Upper lobe of right lung (tissue), 1 donor: ENCODE results near the gene TMEM176B. TPM values are rescaled to one million over a fixed set of nuclear protein-coding genes. Genes with fewer than 3 reads are reported as not detected.

ENCODE experiments used
- ATAC-seq: fragments of 200-7000 bp; cut with Tn5 transposase; one replicate; pipeline ENCODE4 v1.9.1; 2020; ENCODE audit warnings: mild to moderate bottlenecking, moderate library complexity
- DNase-seq: peaks from one replicate; pipeline ENCODE4 v3.0.0-alpha.2; 2020
- H3K27ac ChIP-seq: fragments of 200-600 bp; one replicate; pipeline ENCODE4 v1.8.0; 2022
- H3K27me3 ChIP-seq: fragments of 200-600 bp; one replicate; pipeline ENCODE4 v1.8.0; 2022; ENCODE audit warnings: mild to moderate bottlenecking
- H3K36me3 ChIP-seq: fragments of 200-600 bp; one replicate; pipeline ENCODE4 v1.8.0; 2022
- H3K4me1 ChIP-seq: fragments of 200-600 bp; one replicate; pipeline ENCODE4 v1.8.0; 2022
- H3K4me3 ChIP-seq: fragments of 200-600 bp; one replicate; pipeline ENCODE4 v1.8.0; 2022; ENCODE audit warnings: mild to moderate bottlenecking
- H3K9me3 ChIP-seq: fragments of 200-600 bp; one replicate; pipeline ENCODE4 v1.8.0; 2022
- intact Hi-C: fragments of 100-400 bp; cut with DNase I; formaldehyde crosslinking; loops from one replicate; pipeline ENCODE4 v1.11.0; 2022
- total RNA-seq: library from RNA; stranded (reverse); fragmentation: NEBNext Ultra II Directional; extraction: Animal tissue kit (Norgen Biotek cat#: 25700); gene quantifications from one replicate; pipeline ENCODE4 v1.2.1, GENCODE V29; 2021
- TF ChIP-seq, protein P1 (sequence below): fragments of 200-600 bp; IDR thresholded peaks from one replicate; pipeline ENCODE4 v1.8.0; 2022; ENCODE audit warnings: antibody characterized with exemption
- donor health status: DM: no; HTN: yes; CAD: no; lungs with severe emphysema.

The TMEM176B gene
- total RNA-seq, 1 donor from 2014 or later: 68.2 TPM

DNA sequence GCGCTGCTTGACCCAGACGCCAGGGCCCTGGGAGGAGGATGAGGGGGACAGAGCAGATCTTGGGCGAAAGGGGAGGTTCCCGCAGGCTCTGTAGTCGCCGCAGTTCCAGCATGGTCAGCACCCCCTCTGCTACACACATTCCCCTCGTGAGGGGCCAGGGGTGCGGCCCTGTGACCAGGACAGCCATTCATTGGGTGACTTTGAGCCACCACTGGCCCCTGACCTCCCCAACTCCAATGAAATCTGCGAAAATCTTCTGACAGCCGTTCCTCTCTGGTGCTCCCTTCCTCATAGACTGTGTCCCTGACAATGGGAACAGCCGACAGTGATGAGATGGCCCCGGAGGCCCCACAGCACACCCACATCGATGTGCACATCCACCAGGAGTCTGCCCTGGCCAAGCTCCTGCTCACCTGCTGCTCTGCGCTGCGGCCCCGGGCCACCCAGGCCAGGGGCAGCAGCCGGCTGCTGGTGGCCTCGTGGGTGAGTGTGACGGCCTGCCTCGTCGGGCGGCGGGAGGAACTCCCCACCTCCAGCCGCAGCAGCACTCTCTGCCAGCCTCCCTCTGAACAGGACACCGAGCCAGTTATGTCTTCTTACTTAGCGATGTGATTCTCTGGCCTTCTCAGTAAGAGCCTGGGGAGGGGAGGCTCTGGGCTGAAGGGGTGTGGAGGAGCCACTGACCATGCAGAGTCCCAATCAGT is 1.2 kb upstream of the TMEM176B start:
- intact Hi-C loops: no loop called here
- ATAC-seq (peak; percentile 10), DNase-seq (no peak)
- Histone ChIP-seq H3K9me3 (peaks cover 4% of the 10 kb centered on the region), H3K4me1 (peaks cover 4% of the 10 kb centered on the region), H3K27me3 (peaks cover 8% of the 10 kb centered on the region), H3K4me3 (peak overlapping the region; percentile 59), H3K27ac (peak overlapping the region; percentile 55), H3K36me3 (no peaks in the 10 kb centered on the region)
- TF ChIP-seq, protein P1, sequence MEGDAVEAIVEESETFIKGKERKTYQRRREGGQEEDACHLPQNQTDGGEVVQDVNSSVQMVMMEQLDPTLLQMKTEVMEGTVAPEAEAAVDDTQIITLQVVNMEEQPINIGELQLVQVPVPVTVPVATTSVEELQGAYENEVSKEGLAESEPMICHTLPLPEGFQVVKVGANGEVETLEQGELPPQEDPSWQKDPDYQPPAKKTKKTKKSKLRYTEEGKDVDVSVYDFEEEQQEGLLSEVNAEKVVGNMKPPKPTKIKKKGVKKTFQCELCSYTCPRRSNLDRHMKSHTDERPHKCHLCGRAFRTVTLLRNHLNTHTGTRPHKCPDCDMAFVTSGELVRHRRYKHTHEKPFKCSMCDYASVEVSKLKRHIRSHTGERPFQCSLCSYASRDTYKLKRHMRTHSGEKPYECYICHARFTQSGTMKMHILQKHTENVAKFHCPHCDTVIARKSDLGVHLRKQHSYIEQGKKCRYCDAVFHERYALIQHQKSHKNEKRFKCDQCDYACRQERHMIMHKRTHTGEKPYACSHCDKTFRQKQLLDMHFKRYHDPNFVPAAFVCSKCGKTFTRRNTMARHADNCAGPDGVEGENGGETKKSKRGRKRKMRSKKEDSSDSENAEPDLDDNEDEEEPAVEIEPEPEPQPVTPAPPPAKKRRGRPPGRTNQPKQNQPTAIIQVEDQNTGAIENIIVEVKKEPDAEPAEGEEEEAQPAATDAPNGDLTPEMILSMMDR: no peak

DNA sequence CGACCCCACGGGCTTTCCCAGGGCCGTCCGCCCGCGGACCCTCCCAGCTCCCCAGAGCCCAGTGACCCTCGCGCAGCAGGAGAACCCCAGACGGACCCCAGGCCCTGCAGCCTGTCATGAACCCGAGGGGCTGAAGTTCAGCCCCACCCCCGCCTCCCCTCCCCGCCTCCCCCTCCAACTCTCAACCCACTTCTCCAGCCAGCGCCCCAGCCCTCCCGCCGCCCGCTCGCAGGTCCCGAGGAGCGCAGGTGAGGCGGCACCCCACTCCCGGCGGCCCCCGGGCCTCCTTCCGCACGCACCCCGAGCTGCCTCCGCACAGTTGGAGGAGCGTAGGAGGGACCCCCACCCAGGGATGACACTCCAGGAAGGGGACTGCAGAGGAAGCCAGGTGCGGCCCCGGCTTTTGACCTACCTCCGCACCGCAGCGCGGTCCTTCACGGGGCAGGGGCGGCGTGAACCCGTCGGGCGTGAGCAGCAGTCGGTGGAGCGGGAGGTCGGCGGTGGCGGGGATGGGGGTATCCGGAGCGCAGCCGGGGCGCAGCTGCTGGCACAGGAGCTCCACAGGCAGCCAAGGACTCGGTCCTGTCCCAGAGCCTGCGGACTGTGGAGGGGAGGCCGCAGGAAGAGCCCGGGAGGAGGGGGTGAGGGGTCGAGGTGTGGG is 547 bp upstream of the TMEM176B start, which contains the start of gene TMEM176A:
Gene TMEM176A (plus strand): TSS at position 189 of the 661 bp plus-strand sequence. CDS start 782 bp downstream, outside the sequence.
- DNase-seq (no peak), ATAC-seq (peak; percentile 42)
- Histone ChIP-seq H3K4me1 (peaks cover 4% of the 10 kb centered on the region), H3K27ac (peak within 1 kb of the TSS; percentile 55), H3K9me3 (no peaks in the 10 kb centered on the region), H3K4me3 (peak within 1 kb of the TSS; percentile 59), H3K27me3 (peaks cover 8% of the 10 kb centered on the region), H3K36me3 (no peaks in the 10 kb centered on the region)
- TF ChIP-seq, protein P1: no peak
- intact Hi-C loops: no loop called here

DNA sequence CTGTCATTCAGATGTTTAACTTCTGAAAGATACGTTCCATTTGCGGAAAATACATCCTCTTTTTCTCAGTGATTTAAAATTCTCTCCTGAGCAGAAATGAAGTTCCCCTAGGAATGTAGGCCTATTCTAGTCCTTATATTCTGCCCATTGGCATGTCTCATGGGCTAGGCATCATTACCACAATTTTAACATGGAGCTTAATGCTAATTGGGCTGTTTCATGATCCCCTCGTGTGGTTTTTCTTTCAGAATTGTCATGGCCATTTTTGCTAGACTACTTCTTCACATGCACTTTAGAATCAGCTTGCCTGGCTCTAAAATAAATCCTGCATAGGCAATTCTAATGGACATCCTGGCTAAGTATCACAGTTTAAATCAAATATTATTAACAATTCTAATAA is 1.0 kb downstream of the TMEM176B start:
- no peak overlapping the region for H3K27ac ChIP-seq
- DNase-seq: no peak

DNA sequence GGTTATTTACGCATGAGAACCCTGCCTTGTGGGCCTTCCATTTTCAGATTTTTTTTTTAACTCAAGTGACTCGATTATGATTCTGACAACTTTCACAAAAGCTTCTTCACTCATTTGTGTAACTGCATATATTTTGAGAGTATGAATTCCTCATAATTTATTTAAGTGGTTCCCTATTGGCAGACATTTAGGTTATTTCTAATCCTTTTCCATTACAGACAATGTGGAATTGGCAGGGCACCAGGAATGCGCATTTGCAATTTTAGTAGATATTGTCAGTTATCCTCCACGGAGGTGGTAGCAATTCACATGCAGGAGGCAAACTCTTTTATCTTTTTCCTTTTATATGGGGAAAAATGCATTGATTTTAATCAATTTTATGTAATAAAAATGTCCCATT is 2.5 kb downstream of the TMEM176B start:
- no peak overlapping the region for H3K4me3 ChIP-seq
- H3K9me3 ChIP-seq: no peaks in the 10 kb centered on the region
- TF ChIP-seq, protein P1: no peak
- H3K27ac ChIP-seq: no peak overlapping the region
- ATAC-seq: no peak
- H3K36me3 ChIP-seq: no peaks in the 10 kb centered on the region
- H3K27me3 ChIP-seq: peaks cover 8% of the 10 kb centered on the region
- H3K4me1 ChIP-seq: peaks cover 4% of the 10 kb centered on the region
- DNase-seq: no peak
- intact Hi-C loops: no loop called here

More for the DNA sequence above, 1.0 kb downstream of the TMEM176B start:
- peak overlapping the region; percentile 59 for H3K4me3 ChIP-seq
- H3K36me3 ChIP-seq: no peaks in the 10 kb centered on the region
- H3K4me1 ChIP-seq: peaks cover 4% of the 10 kb centered on the region
- H3K27me3 ChIP-seq: peaks cover 8% of the 10 kb centered on the region
- no peak for ATAC-seq
- TF ChIP-seq, protein P1: no peak
- intact Hi-C loops: no loop called here
- no peaks in the 10 kb centered on the region for H3K9me3 ChIP-seq

GRCh38 chr7:150793569-150794238 is 6.5 kb downstream of the TMEM176B start:
- no peak overlapping the region for H3K27ac ChIP-seq
- intact Hi-C loops: no loop called here
- DNase-seq: no peak
- H3K36me3 ChIP-seq: no peaks in the 10 kb centered on the region
- no peak overlapping the region for H3K4me3 ChIP-seq
- H3K4me1 ChIP-seq: no peaks in the 10 kb centered on the region
- TF ChIP-seq, protein P1: no peak
- H3K9me3 ChIP-seq: no peaks in the 10 kb centered on the region
- no peaks in the 10 kb centered on the region for H3K27me3 ChIP-seq
- ATAC-seq: no peak
